Hematopoietic multipotent progenitor cell treated with erythropoietin and hydrocortisone succinate and interleukin-3 and kit ligand, for 4 days (in vitro differentiated cells): ENCODE data around the gene LMX1A.

ENCODE experiments used
- DNase-seq: peaks from one replicate; pipeline ENCODE4 v3.0.0-alpha.2; 2015

LMX1A gene

GRCh38 chr1:165317612-165318011 is 38.9 kb downstream of the LMX1A start:
- DNase-seq = no peak

- DNase-seq = no peak
Observed at GRCh38 chr1:165316153-165316772, 40.3 kb downstream of the LMX1A start.

- no peak for DNase-seq
Observed at GRCh38 chr1:165315481-165315880, 41.0 kb downstream of the LMX1A start.

- DNase-seq = no peak
Observed at GRCh38 chr1:165313903-165314302, 42.6 kb downstream of the LMX1A start.

GRCh38 chr1:165312591-165312990 is 43.9 kb downstream of the LMX1A start:
- DNase-seq = no peak

- DNase-seq = no peak
Observed at GRCh38 chr1:165306543-165307434, 49.7 kb downstream of the LMX1A start.

- DNase-seq = no peak
Observed at GRCh38 chr1:165303386-165303785, 53.1 kb downstream of the LMX1A start.

GRCh38 chr1:165300400-165300903 is 56.1 kb downstream of the LMX1A start:
- no peak for DNase-seq

GRCh38 chr1:165298203-165298820 is 58.2 kb downstream of the LMX1A start:
- no peak for DNase-seq

GRCh38 chr1:165296205-165296604 is 60.3 kb downstream of the LMX1A start:
- DNase-seq = no peak

- peak; percentile 5 for DNase-seq
Observed at GRCh38 chr1:165290148-165290547, 66.4 kb downstream of the LMX1A start.

GRCh38 chr1:165289556-165289955 is 67.0 kb downstream of the LMX1A start:
- DNase-seq = no peak

GRCh38 chr1:165288350-165289120 is 68.0 kb downstream of the LMX1A start:
- no peak for DNase-seq

- no peak for DNase-seq
Observed at GRCh38 chr1:165287781-165288180, 68.7 kb downstream of the LMX1A start.

- DNase-seq = no peak
Observed at GRCh38 chr1:165287329-165287728, 69.2 kb downstream of the LMX1A start.

- no peak for DNase-seq
Observed at GRCh38 chr1:165284454-165284853, 72.1 kb downstream of the LMX1A start.

GRCh38 chr1:165281207-165281901 is 75.2 kb downstream of the LMX1A start:
- DNase-seq = no peak

GRCh38 chr1:165279882-165280281 is 76.6 kb downstream of the LMX1A start:
- no peak for DNase-seq

- no peak for DNase-seq
Observed at GRCh38 chr1:165276314-165276713, 80.2 kb downstream of the LMX1A start.

- no peak for DNase-seq
Observed at GRCh38 chr1:165265196-165265838, 91.2 kb downstream of the LMX1A start.

- DNase-seq = no peak
Observed at GRCh38 chr1:165259706-165260428, 96.6 kb downstream of the LMX1A start.
